SKM-1 (cell line): ENCODE data around the gene DIAPH2.

Experiments used
- DNase-seq: peaks from one replicate; lab custom pipeline; 2025; ENCODE audit not compliant: unreplicated experiment; lab: John Stamatoyannopoulos, UW

Gene DIAPH2

GRCh38 chrX:97039363-97040029 lies 354.9 kb downstream of the DIAPH2 start:
- DNase-seq: no peak

- DNase-seq: no peak
Measured at GRCh38 chrX:97045470-97045869, 360.8 kb downstream of the DIAPH2 start.

- no peak for DNase-seq
Measured at GRCh38 chrX:97046867-97047266, 362.2 kb downstream of the DIAPH2 start.

- no peak for DNase-seq
Measured at GRCh38 chrX:97050392-97050791, 365.8 kb downstream of the DIAPH2 start.

GRCh38 chrX:97057349-97057909 lies 372.8 kb downstream of the DIAPH2 start:
- DNase-seq: no peak

- no peak for DNase-seq
Measured at GRCh38 chrX:97060020-97060419, 375.4 kb downstream of the DIAPH2 start.

GRCh38 chrX:97065066-97065465 lies 380.4 kb downstream of the DIAPH2 start:
- no peak for DNase-seq

- no peak for DNase-seq
Measured at GRCh38 chrX:97065973-97066372, 381.3 kb downstream of the DIAPH2 start.

- DNase-seq: no peak
Measured at GRCh38 chrX:97066381-97066780, 381.7 kb downstream of the DIAPH2 start.

- no peak for DNase-seq
Measured at GRCh38 chrX:97070346-97070745, 385.7 kb downstream of the DIAPH2 start.

- no peak for DNase-seq
Measured at GRCh38 chrX:97074400-97074799, 389.8 kb downstream of the DIAPH2 start.

GRCh38 chrX:97089116-97089515 lies 404.5 kb downstream of the DIAPH2 start:
- no peak for DNase-seq

GRCh38 chrX:97096385-97096784 lies 411.7 kb downstream of the DIAPH2 start:
- DNase-seq: no peak

GRCh38 chrX:97102938-97103337 lies 418.3 kb downstream of the DIAPH2 start:
- DNase-seq: no peak

GRCh38 chrX:97109730-97110129 lies 425.1 kb downstream of the DIAPH2 start:
- no peak for DNase-seq

- no peak for DNase-seq
Measured at GRCh38 chrX:97117572-97117971, 432.9 kb downstream of the DIAPH2 start.

GRCh38 chrX:97119474-97120109 lies 434.9 kb downstream of the DIAPH2 start:
- DNase-seq: no peak

- no peak for DNase-seq
Measured at GRCh38 chrX:97123001-97123400, 438.4 kb downstream of the DIAPH2 start.

GRCh38 chrX:97126020-97126419 lies 441.4 kb downstream of the DIAPH2 start:
- DNase-seq: no peak

- DNase-seq: no peak
Measured at GRCh38 chrX:97132664-97133415, 448.2 kb downstream of the DIAPH2 start.

- no peak for DNase-seq
Measured at GRCh38 chrX:97145934-97146333, 461.3 kb downstream of the DIAPH2 start.

- no peak for DNase-seq
Measured at GRCh38 chrX:97155816-97156215, 471.2 kb downstream of the DIAPH2 start.
